ENCODE measurements around the gene HTR6.

GRCh38 chr1:19698181-19698580 is 33.5 kb downstream of the HTR6 start:
- TF ChIP-seq CTCF (IDR thresholded peaks at IDR 0.05) (no peak), POLR2A (IDR thresholded peaks at IDR 0.05; ENCODE audit: low read depth) (no peak)

All from esophagus muscularis mucosa (tissue), 3 donors.